Activated CD4-positive, alpha-beta T cell treated with anti-CD3 and anti-CD28 coated beads, Interleukin-2, amount 50 U/mL, for 24 hours (primary cell): ENCODE data around the gene WWC2.
"Not testable (repeated sequence)": the region's sequence is repeated elsewhere in the genome, so short reads cannot be mapped to it uniquely, and the experiment has no call there.

Experiments used
- DNase-seq, 2 donors: peaks; one replicate each; pipeline ENCODE4 v3.0.0-alpha.2; 2020; ENCODE audit warnings: low read depth in 1 of 2, low spot score in 1 of 2

The WWC2 gene

GRCh38 chr4:183291070-183291469 lies 192.0 kb downstream of the WWC2 start:
- DNase-seq: no peak

- DNase-seq: no peak
Observed at GRCh38 chr4:183295711-183296110, 196.7 kb downstream of the WWC2 start.

GRCh38 chr4:183297675-183298074 lies 198.6 kb downstream of the WWC2 start:
- DNase-seq: no peak

GRCh38 chr4:183299464-183299863 lies 200.4 kb downstream of the WWC2 start:
- DNase-seq: no peak

GRCh38 chr4:183300070-183300469 lies 201.0 kb downstream of the WWC2 start:
- no peak for DNase-seq

GRCh38 chr4:183300655-183301054 lies 201.6 kb downstream of the WWC2 start:
- no peak for DNase-seq

GRCh38 chr4:183303301-183303700 lies 204.2 kb downstream of the WWC2 start:
- DNase-seq: no peak

GRCh38 chr4:183304067-183304466 lies 205.0 kb downstream of the WWC2 start:
- no peak for DNase-seq

- no peak for DNase-seq
Observed at GRCh38 chr4:183304538-183304937, 205.5 kb downstream of the WWC2 start.

GRCh38 chr4:183306811-183307210 lies 207.8 kb downstream of the WWC2 start:
- DNase-seq: no peak

GRCh38 chr4:183312841-183313240 lies 213.8 kb downstream of the WWC2 start:
- DNase-seq: no peak

- no peak for DNase-seq
Observed at GRCh38 chr4:183314336-183314735, 215.3 kb downstream of the WWC2 start.

GRCh38 chr4:183314806-183315205 lies 215.7 kb downstream of the WWC2 start:
- no peak for DNase-seq

- no peak for DNase-seq
Observed at GRCh38 chr4:183318656-183319055, 219.6 kb downstream of the WWC2 start.

- DNase-seq: no peak
Observed at GRCh38 chr4:183320211-183321059, 221.4 kb downstream of the WWC2 start, which contains the start of gene CLDN22. Gene CLDN22, minus strand, starts transcription at chr4:183320276. Its CDS starts 58 bp downstream, at chr4:183320218.

GRCh38 chr4:183321079-183321478 lies 222.0 kb downstream of the WWC2 start:
- no peak for DNase-seq

- no peak for DNase-seq
Observed at GRCh38 chr4:183321516-183321915, 222.5 kb downstream of the WWC2 start.

GRCh38 chr4:183322326-183322725 lies 223.3 kb downstream of the WWC2 start, which contains the start of gene CLDN24:
Gene CLDN24, minus strand, starts transcription at chr4:183322426. Its CDS starts 0 bp downstream, at chr4:183322426.
- no peak for DNase-seq

- DNase-seq: no peak
Observed at GRCh38 chr4:183323295-183323694, 224.2 kb downstream of the WWC2 start.

GRCh38 chr4:183324056-183324455 lies 225.0 kb downstream of the WWC2 start:
- DNase-seq: not testable (repeated sequence)

GRCh38 chr4:183324619-183325018 lies 225.6 kb downstream of the WWC2 start:
- DNase-seq: no peak

GRCh38 chr4:183326387-183326786 lies 227.3 kb downstream of the WWC2 start:
- DNase-seq: not testable (repeated sequence)

- DNase-seq: no peak
Observed at GRCh38 chr4:183326853-183327252, 227.8 kb downstream of the WWC2 start.
